D721Med (cell line): ENCODE results near the gene LGALS9.
"Not testable (repeated sequence)": the region's sequence is repeated elsewhere in the genome, so short reads cannot be mapped to it uniquely, and the experiment has no call there.

Experiments
- DNase-seq: peaks from one replicate; pipeline ENCODE4 v3.0.0; 2011; ENCODE audit warnings: low spot score; ENCODE audit not compliant: insufficient read length
- FAIRE-seq: peaks from 2 replicates; lab custom pipeline; 2011; peaks lifted over from hg19 to GRCh38; lab: Jason Lieb, UNC
- CTCF ChIP-seq: IDR thresholded peaks from 2 replicates; pipeline ENCODE4 v1.5.1; 2012; ENCODE audit warnings: mild to moderate bottlenecking, control low read depth; ENCODE audit not compliant: insufficient read depth; ENCODE audit errors: missing control alignments

The LGALS9 gene

GRCh38 chr17:27671591-27671910 is 40.6 kb downstream of the LGALS9 start:
- DNase-seq (no peak), FAIRE-seq (no peak)
- no peak for TF ChIP-seq CTCF

GRCh38 chr17:27671977-27672480 is 41.0 kb downstream of the LGALS9 start:
- FAIRE-seq, DNase-seq: not testable (repeated sequence)

- DNase-seq = no peak
- FAIRE-seq = no peak
- no peak for TF ChIP-seq CTCF
Observed at GRCh38 chr17:27674335-27674734, 43.3 kb downstream of the LGALS9 start.

GRCh38 chr17:27677191-27677590 is 46.2 kb downstream of the LGALS9 start:
- TF ChIP-seq CTCF = no peak
- DNase-seq (no peak), FAIRE-seq (no peak)

- FAIRE-seq, DNase-seq: not testable (repeated sequence)
Observed at GRCh38 chr17:27686322-27686721, 55.3 kb downstream of the LGALS9 start.

- no peak for DNase-seq
- no peak for TF ChIP-seq CTCF
- no peak for FAIRE-seq
Observed at GRCh38 chr17:27690882-27691281, 59.9 kb downstream of the LGALS9 start.

GRCh38 chr17:27695254-27695814 is 64.3 kb downstream of the LGALS9 start:
- not testable (repeated sequence) for FAIRE-seq, DNase-seq
